ENCODE data around the gene RAD18. TPM values are rescaled to one million over a fixed set of nuclear protein-coding genes. Genes with fewer than 3 reads are reported as not detected.

The RAD18 gene
- total RNA-seq, 1 donor = 10.2 TPM

DNA sequence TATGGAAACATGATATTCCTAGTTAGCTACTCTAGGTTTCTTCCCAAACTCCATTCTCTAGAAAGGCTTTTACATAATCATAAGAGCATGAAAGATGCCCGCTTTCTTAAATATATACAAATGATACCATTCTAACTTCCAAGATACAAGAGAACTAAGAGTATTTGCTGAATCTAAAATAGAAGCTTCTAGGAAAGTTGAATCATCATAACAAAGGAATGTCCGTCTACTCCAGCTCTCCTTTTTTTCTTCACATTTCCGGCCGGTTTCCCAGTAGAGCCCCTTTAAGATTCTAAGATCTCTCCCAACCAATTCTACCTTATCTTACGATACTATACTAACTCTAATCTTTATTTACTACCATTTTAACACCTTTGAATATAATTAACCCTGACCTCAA lies 60.1 kb downstream of the RAD18 start:
- no peak for DNase-seq (ENCODE audit: low read depth in 2 of 3, low spot score in 2 of 3)

DNA sequence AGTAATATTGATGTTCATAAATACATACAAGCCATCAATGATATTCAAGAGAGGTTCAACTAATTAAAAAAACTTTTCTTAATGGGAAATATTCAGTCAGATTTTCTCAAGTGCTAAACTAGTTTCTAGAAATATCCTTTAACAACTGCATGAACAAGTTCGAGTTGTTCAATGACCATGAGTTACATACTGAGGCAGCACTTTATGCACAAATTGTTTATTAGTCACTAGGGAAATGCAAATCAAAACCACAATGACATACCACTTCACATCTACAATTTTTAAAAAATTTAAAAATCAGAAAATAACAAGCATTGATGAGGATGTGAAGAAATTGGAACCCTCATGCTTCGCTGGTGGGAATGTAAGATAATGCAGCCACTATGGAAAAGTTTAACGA lies 62.4 kb downstream of the RAD18 start:
- DNase-seq (ENCODE audit: low read depth in 2 of 3, low spot score in 2 of 3) = no peak

DNA sequence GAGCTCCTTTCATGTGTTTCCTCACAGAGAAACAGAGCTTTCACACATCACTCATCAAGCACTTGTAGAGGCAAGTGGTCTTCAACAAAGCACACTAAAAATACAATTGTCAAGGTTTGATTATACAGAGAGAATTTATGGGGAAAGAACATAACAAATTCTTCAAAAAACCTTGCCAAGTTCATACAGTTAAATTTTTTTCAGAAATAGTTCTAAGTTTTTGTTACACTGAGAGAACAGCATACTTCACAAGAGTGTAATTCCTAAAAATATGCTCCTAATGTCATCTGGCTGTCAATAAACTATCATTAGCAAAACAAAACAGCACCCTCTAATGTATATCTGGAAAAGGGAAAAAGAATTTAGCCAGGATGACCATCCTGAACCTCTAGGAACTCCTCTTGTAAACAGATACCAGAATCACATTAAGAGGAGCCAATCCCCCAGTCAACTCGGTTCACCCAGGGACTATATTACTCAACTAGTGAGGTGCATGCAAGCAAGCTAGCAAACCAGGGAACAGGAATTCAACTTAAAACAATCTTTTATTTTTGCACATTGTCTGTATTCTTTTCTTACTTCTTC lies 63.3 kb downstream of the RAD18 start:
- no peak for DNase-seq (ENCODE audit: low read depth in 2 of 3, low spot score in 2 of 3)

DNA sequence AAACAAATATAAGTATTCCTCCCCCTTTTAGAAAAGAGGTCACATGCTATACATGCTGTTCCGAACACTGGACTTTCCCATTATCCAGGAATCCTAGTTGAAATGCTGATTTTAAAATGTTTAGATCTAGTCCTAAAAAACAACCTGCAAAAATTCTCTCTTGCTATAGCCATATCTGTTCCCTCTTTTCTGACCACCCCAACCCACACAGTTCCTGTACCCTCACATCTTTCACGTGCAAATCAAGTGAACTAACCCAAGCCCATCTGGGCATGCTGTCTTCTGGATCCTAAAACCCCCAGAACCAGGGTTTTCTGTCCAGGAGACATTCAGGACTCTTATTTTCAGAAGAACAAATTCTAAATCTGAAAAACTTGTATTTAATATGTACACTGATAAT lies 67.4 kb downstream of the RAD18 start:
- DNase-seq (ENCODE audit: low read depth in 2 of 3, low spot score in 2 of 3) = no peak

DNA sequence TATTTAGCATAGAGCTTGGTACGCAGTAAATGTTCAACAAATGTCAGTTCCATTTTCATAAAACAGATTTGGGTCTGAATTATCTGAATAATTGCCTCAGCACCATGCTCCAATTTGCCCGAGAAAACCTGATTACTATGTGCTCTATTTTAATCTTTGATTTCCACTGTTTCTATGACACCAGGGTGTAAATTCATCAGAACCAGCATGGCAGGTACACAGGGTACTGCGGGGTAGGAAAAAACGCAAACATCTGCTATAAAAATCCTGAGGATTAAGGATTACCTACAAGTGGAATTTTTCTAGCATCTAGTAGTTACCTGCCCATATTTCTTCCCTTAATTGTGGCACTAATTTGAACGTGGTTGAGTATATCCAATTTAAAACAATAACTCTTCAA lies 70.3 kb downstream of the RAD18 start:
- no peak for DNase-seq (ENCODE audit: low read depth in 2 of 3, low spot score in 2 of 3)

DNA sequence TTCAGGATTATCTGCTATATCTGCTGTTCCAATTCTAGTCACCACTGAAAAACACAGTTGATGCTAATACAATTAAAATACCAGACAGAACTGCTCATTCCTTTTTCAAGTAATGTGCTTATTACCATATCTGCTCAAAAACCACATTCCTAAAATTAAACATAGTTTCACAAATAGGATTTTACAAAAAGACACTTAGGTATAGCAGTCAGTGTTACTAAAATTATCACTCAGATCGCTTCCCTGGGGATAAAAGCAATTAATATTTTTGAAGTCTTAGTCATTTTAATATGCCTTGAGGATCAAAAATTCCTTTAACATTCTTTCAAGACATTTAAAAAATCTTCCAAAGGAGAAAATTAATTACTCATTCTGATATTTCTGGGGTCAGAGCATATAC lies 71.5 kb downstream of the RAD18 start:
- no peak for DNase-seq (ENCODE audit: low read depth in 2 of 3, low spot score in 2 of 3)

- DNase-seq (ENCODE audit: low read depth in 2 of 3, low spot score in 2 of 3) = no peak
Observed at GRCh38 chr3:8891303-8891702, 72.0 kb downstream of the RAD18 start.

DNA sequence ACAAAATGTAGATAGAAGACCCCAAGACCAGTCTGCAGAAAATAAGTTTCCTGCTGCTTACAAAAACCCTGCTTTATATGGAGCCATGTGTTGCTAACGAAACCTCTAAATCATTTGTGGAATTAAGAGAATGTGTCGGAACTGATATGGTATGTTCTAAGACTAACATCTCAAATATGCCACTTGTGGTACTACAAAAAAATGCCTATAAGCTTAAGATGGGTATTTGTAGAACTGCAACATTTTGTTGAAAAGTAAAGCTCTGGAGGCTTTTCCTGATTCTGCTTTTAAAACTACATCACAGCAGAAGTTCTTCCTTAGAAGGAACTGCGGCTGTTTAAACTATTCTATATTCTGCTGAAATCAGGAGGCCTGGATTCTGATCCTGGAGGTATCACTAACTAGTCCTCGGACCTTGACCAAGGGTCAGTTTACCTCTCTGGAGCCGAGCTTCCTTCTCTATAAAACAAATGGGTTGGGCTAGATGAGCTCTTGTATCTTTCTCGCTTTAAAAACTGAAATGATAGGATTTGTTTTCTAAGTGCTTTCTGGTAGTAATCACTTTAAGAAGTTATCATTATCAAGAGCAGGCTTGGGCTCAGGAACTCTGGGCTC lies 74.9 kb downstream of the RAD18 start:
- DNase-seq (ENCODE audit: low read depth in 2 of 3, low spot score in 2 of 3) = no peak

DNA sequence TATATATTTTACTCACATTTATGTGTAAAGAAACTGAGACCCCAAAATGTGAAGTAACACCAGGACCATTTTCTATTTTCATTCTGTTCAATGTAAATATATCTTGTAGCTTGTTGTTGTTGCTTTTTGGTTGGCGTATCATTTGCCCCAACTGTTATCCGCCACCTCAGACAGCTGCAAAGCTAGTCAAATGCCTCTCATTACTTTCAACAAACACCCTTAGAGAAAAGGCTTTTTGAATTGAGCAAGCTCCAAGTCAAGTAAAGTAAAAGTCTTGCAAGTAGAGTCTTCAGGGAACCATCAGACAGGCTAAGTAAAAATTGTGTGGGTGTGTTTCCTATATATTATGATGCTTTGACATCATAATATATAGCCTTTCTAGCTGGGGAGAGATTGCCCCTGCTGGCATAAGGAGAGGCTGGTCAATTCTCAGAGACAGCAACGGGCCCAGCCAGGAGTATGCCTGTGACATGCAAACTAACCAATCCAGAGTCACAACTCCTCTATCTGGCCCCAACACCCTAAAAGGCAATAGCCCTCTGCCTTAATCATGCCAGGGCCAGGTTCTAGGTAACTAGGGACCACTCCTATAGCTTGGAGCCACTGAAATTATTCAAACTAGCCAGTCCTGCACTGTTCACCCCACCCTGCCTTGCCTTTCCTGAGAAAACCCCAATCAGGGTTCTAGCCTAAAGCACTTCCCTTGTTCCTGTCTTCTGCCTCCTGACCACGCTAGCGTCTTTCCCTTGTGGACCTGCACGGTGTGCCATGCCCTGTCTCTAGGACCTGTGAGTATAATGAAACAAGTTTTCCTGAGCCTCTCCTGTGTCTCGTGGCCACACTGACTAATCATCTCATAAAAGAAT lies 75.6 kb downstream of the RAD18 start:
- no peak for DNase-seq (ENCODE audit: low read depth in 2 of 3, low spot score in 2 of 3)

DNA sequence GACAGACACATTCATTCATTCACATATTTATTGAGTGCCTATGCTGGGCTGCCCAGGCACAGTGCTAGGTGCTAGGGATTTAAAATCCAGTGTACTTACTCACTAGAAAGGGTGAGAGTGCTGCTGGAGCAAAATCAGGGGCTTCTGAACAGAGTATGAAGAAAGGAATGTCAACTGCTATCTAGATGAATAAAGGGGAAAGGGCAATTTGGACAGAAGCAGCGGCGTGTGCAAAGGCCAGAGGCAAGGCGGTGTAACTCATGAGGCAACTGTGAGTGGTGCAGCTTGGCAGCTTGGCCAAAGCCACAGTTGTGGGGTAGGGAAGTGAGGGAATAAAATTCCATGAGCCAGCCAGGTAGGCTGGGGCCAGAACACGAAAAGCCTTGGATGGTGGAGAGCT lies 76.7 kb downstream of the RAD18 start:
- no peak for DNase-seq (ENCODE audit: low read depth in 2 of 3, low spot score in 2 of 3)

DNA sequence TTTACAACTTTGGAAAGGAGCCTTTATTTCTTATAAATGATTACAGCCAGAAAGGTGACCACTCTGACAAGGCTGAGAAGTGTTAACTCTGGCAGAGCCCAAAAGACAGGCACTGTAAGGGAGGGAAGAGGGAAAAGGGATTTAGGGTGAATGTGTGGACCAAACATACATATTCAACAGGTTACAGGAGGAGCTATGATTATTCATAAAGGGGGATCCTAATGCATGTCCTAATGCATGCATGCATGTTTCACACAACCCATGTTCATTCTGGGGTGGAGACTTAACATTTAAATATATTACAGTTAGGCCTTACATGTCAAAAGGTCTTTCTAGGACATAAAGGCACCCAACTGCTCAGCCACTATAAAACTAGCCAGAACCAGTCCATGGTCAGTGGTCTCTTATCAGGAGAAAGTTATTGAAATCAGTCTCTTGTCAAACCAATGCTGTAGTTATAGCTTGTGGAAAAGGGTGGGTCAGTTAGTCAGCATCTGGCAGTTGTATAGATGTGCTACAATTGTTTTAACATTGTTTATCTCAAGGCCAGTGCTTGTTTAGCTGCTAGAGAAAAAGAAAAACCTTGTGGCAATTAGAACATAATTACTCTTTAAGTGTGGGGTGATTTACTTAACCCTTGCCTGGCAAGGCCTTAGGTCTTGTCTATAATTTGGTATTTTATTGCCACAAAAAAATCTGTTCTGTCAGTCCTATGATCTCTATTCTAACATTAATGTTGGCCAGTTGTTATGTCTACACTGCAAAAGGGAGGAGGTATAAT lies 77.5 kb downstream of the RAD18 start:
- no peak for DNase-seq (ENCODE audit: low read depth in 2 of 3, low spot score in 2 of 3)

DNA sequence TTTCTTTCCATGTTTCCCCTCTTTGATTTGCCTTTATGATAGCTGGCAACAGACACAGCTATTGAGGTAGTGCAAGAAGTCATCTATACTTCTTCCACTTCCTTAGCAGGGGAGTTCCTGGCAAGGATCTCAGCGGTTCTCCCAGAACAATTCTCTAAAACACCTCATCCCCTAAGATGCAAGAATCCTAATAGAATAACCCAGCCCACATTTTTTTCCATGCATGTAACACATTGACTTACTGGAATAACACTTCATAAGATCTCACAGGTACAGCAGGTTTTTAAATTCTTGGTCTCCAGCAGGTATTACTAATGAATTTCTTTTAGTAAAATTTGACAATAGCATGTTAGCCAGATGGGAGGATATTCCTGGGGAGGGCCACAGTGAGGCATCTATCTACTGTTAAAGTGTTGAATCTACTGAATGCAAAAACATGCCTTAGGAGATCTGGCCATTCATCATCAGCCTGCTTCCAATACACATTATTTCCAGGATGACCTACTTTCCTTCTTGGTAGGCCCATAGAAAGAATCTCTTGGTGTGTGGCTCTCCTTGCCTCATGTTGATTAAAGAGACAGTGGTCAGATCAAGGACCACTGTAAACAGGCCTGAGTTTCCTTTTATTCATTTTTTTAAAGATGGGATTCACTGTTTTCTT lies 78.5 kb downstream of the RAD18 start:
- DNase-seq (ENCODE audit: low read depth in 2 of 3, low spot score in 2 of 3) = no peak

GRCh38 chr3:8882642-8883041 lies 80.6 kb downstream of the RAD18 start:
- no peak for DNase-seq (ENCODE audit: low read depth in 2 of 3, low spot score in 2 of 3)

- no peak for DNase-seq (ENCODE audit: low read depth in 2 of 3, low spot score in 2 of 3)
Observed at GRCh38 chr3:8882171-8882593, 81.1 kb downstream of the RAD18 start.

DNA sequence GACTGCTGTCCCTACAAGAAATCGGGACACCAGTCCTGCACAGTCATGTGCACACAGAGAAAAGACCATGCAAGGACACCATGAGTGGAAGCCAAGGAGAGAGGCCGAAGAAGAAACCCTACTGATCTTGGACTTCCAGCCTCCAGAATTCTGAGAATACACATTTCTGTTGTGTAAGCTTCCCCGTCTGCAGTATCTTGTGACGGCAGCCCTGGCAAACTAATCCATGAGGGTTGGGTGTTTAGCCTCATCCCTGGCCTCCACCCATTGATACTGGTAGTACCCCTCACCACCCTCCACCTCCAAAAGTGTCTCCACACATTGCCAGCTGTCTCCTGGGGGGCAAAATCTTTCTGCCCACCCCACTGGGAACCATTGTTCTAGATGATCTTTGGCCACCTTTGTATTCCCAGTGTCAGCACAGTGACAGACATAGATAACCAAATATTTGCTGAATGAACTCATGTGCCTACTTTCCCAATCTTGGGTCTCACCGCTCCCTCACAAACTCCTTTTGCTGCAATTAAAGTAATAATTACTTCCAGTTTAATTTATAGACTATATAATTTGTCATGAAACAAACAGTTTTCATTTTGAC lies 83.8 kb downstream of the RAD18 start:
- no peak for DNase-seq (ENCODE audit: low read depth in 2 of 3, low spot score in 2 of 3)

DNA sequence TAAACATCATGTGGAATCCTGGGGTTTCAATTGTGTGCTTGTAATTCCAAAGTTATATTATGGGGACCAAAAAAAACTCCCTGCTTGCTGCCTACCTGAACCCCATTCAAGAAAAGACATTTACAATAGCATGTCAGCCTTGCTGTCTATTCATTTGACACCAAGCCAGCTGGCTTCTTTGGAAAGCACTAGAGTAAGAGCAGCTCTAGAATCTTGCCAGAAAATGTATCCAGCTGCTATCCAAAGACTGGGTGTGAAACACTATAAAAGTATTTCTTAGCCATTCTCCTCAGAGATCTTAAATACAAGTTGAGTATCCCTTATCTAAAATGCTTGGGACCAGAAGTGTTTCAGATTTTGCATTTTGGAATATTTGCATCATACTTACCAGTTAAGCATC lies 87.4 kb downstream of the RAD18 start:
- no peak for DNase-seq (ENCODE audit: low read depth in 2 of 3, low spot score in 2 of 3)

GRCh38 chr3:8873740-8874139 lies 89.5 kb downstream of the RAD18 start:
- no peak for DNase-seq (ENCODE audit: low read depth in 2 of 3, low spot score in 2 of 3)

- DNase-seq (ENCODE audit: low read depth in 2 of 3, low spot score in 2 of 3) = no peak
Observed at GRCh38 chr3:8872261-8872660, 91.0 kb downstream of the RAD18 start.

DNA sequence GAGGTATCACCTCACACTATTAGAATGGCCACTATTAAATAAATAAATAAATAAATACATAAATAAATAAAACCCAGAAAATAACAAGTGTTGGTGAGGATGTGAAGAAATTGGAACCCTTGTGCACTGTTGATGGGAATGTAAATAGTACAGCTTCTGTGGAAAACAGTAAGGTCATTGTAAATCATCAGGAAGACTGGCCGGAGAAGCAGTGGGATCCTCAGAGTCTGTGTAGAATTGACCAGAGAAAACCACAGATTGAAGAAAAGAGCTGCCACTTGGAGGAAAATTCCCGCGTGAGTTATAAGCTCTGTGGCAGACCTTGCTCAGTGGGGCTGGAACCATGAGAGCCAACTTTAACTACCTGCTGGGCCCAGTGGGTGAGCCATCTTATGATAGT lies 92.0 kb downstream of the RAD18 start:
- no peak for DNase-seq (ENCODE audit: low read depth in 2 of 3, low spot score in 2 of 3)

DNA sequence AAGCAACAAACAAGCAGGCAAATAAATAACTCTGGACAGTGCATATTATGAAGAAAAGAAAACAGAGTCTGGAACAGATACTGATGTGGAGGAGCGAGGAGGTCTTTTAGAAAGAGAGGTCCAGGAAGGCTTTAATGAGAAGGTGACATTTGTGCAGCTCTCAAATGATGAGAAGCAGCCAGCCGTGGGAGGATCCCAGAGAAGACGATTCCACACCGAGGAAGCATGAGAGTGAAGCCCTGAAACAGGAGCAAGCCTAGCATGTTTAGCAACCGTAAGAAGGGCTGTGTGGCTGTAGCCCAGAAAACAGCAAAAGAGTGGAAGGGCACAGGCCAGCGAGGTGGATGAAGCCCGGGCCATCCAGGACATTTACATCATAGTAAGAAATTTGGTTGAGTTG lies 93.1 kb downstream of the RAD18 start:
- no peak for DNase-seq (ENCODE audit: low read depth in 2 of 3, low spot score in 2 of 3)
